Neutrophil (primary cell): ENCODE data around the gene SLC6A8.
"Not testable (repeated sequence)": the region's sequence is repeated elsewhere in the genome, so short reads cannot be mapped to it uniquely, and the experiment has no call there.

Experiments used
- H3K27ac ChIP-seq: fragments of 200-600 bp; sonication (generic); 2 replicates; pipeline ENCODE4 v1.5.1; 2016; ENCODE audit warnings: mild to moderate bottlenecking, moderate library complexity
- H3K27me3 ChIP-seq: fragments of 200-600 bp; sonication (generic); 2 replicates; pipeline ENCODE4 v1.6.0; 2016; ENCODE audit warnings: mild to moderate bottlenecking
- H3K36me3 ChIP-seq: fragments of 200-600 bp; sonication (generic); 2 replicates; pipeline ENCODE4 v1.5.1; 2017
- H3K4me1 ChIP-seq, 2 experiments: fragments of 200-600 bp in 1 of 2; sonication (generic) in 1 of 2; 1 replicate in 1 of 2; 2 replicates in 1 of 2; pipeline versions ENCODE4 v1.5.1 to v1.6.1; 2013 to 2016; ENCODE audit warnings: low read depth in 1 of 2, low read length in 1 of 2, mild to moderate bottlenecking in 1 of 2, moderate library complexity in 1 of 2; ENCODE audit not compliant: control insufficient read depth in 1 of 2, insufficient read depth in 1 of 2
- H3K4me3 ChIP-seq, 2 experiments: fragments of 200-600 bp in 1 of 2; sonication (generic) in 1 of 2; 1 replicate in 1 of 2; 2 replicates in 1 of 2; pipeline ENCODE4 v1.5.1; 2013 to 2016; ENCODE audit warnings: low read depth in 1 of 2, low read length in 1 of 2, mild to moderate bottlenecking in 1 of 2, moderate library complexity in 1 of 2
- H3K9me3 ChIP-seq: fragments of 200-600 bp; sonication (generic); 2 replicates; pipeline ENCODE4 v1.5.1; 2016
- CTCF ChIP-seq: fragments of 200-600 bp; sonication (generic); IDR thresholded peaks from 2 replicates; pipeline ENCODE4 v1.5.1; 2016; ENCODE audit warnings: antibody characterized with exemption

SLC6A8 gene

DNA sequence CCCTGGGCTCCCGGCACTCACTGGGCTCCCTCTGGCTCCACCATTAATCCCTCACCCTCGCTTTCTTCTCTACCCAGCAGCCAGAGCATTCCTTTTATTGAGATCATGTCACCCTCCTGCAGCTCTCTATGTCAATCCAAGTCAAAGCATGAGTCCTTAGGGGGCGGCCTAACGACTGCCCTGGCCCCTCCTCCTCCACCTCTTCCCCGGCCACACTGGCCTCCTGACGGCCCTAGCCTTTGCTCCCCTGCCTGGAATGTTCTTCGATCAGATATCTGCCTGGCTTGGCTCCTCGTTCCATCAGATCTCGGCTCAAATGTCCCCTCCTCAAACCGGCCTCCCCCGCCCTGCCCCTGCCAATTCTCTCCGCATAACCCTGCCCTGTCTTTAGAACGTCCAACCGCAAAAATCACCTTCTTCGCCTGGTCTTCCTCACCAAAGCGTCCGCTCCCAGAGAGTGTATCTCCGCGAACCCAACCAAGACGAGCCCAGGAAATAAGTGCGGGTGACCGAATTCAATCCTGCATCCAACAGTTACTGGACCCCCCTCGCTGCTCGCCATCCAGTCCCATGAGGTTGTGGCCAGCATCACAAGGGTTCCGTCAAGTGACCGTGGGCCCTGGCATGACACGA, 13.4 kb upstream of the SLC6A8 start:
- no peak for TF ChIP-seq CTCF
- H3K27ac ChIP-seq, result no peak overlapping the region
- no peaks in the 10 kb centered on the region for H3K36me3 ChIP-seq
- H3K4me3 ChIP-seq, result no peak overlapping the region
- H3K4me1 ChIP-seq, result no peaks in the 10 kb centered on the region
- no peaks in the 10 kb centered on the region for H3K9me3 ChIP-seq
- peaks cover 71% of the 10 kb centered on the region for H3K27me3 ChIP-seq

- H3K9me3 ChIP-seq, result no peaks in the 10 kb centered on the region
- no peak for TF ChIP-seq CTCF
These were observed 6.6 kb upstream of the SLC6A8 start for GRCh38 chrX:153681175-153681574.

GRCh38 chrX:153683486-153683885, 4.2 kb upstream of the SLC6A8 start:
- H3K27ac ChIP-seq, H3K4me3 ChIP-seq, H3K36me3 ChIP-seq, H3K4me1 ChIP-seq, H3K9me3 ChIP-seq: not testable (repeated sequence)
- peaks cover 75% of the 10 kb centered on the region for H3K27me3 ChIP-seq

More at GRCh38 chrX:153681175-153681574, 6.6 kb upstream of the SLC6A8 start:
- Histone ChIP-seq H3K27ac (no peak overlapping the region), H3K27me3 (peaks cover 76% of the 10 kb centered on the region), H3K36me3 (no peaks in the 10 kb centered on the region), H3K4me1 (no peaks in the 10 kb centered on the region), H3K4me3 (no peak overlapping the region)

DNA sequence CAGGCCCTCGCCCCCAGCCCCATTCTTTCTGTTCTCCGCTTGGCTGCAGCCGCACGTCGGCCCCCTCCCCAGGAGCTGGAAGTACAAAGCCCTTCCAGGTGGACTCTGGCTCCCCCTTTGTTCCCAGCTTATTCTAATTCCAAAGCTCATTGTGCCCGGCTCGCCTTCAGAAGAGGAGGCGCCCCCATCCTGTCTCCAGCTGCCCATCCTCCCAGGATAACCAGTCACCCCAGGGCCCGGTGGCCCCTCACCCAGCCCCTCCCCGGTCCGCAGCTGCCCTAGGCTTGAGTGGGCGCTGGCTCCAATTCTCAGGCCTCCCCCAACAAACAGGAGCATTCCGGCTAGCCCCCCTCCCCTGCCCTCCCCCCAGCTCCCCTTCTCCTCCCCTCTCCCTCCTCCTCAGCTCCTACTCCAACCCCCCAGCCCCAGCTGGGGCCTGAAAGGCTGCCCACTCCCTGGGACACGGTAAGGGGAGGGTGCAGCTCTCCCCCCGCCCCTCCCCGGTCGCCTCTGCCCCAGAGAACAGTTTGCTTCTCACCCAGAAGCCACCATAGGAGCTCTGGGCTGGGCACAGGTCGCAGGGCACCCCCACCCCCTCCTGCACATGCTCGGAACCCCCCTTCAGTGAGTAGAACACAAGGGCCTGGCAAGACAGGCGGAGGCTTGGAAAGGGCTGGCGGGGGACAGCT, 3.1 kb upstream of the SLC6A8 start:
- H3K4me1 ChIP-seq, result no peaks in the 10 kb centered on the region
- H3K27me3 ChIP-seq, result peaks cover 80% of the 10 kb centered on the region
- H3K4me3 ChIP-seq, result no peak overlapping the region
- no peaks in the 10 kb centered on the region for H3K9me3 ChIP-seq
- H3K36me3 ChIP-seq, result no peaks in the 10 kb centered on the region
- TF ChIP-seq CTCF, result no peak
- H3K27ac ChIP-seq, result no peak overlapping the region

DNA sequence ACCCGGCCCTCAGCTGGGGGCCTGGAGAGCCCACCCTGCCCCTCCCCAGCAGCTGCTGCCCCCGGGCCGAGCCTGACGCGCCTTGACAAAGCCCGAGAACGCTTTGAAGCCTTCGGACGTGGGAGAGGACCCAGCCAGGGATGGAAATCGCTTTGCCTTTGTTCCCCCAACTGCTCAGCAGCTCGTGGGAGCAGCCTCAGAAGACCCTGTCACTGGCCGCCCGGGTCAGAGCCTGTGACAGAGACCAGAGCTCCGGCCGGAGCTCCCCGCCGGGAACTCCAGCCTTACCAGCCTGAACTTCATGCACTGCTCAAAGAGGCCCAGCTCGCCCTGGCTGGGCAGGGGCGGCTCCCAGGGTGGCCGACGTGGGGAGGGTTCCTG, 2.6 kb upstream of the SLC6A8 start:
- TF ChIP-seq CTCF, result no peak
- Histone ChIP-seq H3K9me3 (no peaks in the 10 kb centered on the region), H3K27ac (no peak overlapping the region), H3K4me1 (no peaks in the 10 kb centered on the region), H3K4me3 (no peak overlapping the region), H3K36me3 (no peaks in the 10 kb centered on the region), H3K27me3 (peaks cover 80% of the 10 kb centered on the region)
